NB4 (cell line): Measurements from ENCODE around the gene C16orf87.

Experiments
- DNase-seq: peaks from one replicate; pipeline ENCODE4 v3.0.0; 2010; ENCODE audit warnings: low read depth
- H3K4me3 ChIP-seq: one replicate; pipeline ENCODE4 v1.5.1; 2011; ENCODE audit warnings: mild to moderate bottlenecking, low read depth, low read length, moderate library complexity
- MYC ChIP-seq: IDR thresholded peaks from 2 replicates; pipeline ENCODE4 v1.6.1; 2011; ENCODE audit warnings: low read depth, low read length
- POLR2A ChIP-seq: IDR thresholded peaks from 2 replicates; pipeline ENCODE4 v1.6.1; 2011; ENCODE audit warnings: mild to moderate bottlenecking; ENCODE audit not compliant: insufficient read length; ENCODE audit errors: extremely low read depth
- TF ChIP-seq, protein P1 (sequence below): IDR thresholded peaks from one replicate; pipeline ENCODE4 v1.5.1; 2012; ENCODE audit warnings: low read depth, low read length
- TF ChIP-seq, protein P2 (sequence below): IDR thresholded peaks from 2 replicates; pipeline ENCODE4 v1.6.1; 2011; ENCODE audit warnings: low read depth, low read length

The C16orf87 gene

DNA sequence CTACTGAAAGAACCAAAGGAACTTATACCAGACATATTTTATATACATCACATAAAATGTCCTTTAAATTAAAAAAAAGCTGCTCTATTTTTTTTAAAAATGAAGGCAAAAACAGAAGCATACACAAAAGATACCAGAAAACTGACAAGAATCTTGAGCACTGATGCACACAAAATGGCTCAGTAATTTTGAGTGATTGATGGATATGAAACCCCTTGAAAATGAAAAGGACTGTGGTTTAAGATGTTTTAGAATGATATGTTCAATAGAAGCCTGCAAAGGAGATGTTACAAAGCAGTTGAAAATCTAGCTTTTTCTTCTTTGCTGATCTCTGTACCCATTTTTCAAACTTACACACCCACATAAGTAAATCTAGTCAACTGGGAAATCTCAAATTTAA lies 2.7 kb downstream of the C16orf87 start:
- H3K4me3 ChIP-seq, result peak overlapping the region; percentile 2
- DNase-seq, result no peak
- TF ChIP-seq POLR2A (no peak), MYC (no peak)
- TF ChIP-seq, protein P1, sequence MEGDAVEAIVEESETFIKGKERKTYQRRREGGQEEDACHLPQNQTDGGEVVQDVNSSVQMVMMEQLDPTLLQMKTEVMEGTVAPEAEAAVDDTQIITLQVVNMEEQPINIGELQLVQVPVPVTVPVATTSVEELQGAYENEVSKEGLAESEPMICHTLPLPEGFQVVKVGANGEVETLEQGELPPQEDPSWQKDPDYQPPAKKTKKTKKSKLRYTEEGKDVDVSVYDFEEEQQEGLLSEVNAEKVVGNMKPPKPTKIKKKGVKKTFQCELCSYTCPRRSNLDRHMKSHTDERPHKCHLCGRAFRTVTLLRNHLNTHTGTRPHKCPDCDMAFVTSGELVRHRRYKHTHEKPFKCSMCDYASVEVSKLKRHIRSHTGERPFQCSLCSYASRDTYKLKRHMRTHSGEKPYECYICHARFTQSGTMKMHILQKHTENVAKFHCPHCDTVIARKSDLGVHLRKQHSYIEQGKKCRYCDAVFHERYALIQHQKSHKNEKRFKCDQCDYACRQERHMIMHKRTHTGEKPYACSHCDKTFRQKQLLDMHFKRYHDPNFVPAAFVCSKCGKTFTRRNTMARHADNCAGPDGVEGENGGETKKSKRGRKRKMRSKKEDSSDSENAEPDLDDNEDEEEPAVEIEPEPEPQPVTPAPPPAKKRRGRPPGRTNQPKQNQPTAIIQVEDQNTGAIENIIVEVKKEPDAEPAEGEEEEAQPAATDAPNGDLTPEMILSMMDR, result no peak
- TF ChIP-seq, protein P2, sequence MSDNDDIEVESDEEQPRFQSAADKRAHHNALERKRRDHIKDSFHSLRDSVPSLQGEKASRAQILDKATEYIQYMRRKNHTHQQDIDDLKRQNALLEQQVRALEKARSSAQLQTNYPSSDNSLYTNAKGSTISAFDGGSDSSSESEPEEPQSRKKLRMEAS, result no peak

DNA sequence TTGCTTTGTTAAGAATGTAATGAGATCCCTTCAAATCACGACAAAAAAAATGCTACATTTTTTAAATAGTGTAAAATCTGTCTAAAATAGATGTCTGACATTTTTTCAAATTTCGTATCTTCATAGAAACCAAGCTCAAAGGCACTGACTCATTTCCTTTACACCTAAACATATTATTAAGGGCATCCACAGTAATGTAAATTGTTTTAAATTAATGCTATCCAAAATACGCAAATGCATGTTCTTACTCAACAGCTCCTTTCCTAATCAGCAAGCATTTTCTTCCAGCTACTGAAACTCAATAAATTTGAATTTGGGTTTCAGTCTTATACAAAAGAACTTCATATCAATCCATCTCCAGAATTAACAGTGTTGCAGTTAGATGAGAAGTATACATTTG lies 4.3 kb downstream of the C16orf87 start:
- no peak for DNase-seq
- no peak overlapping the region for H3K4me3 ChIP-seq
- TF ChIP-seq POLR2A (no peak), MYC (no peak)
- TF ChIP-seq, protein P2, result no peak
- TF ChIP-seq, protein P1, result no peak

DNA sequence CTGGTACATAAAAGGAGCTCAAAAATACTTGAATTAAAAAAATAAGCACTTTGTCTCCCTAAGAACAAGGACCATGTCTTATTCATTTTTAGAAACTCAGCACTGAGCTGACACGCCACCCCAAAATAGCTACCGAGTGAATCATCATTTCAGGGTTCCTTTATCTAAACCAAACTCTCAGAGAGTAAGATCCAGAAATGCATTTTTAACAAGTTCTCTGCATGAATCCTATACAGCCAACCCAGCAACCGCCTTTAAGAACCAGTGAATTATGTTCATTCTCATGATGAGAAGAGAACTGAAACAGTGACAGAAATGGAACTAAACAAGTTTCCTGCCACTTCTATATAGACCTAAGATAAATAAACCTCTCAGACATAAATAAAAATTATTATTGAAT lies 8.7 kb downstream of the C16orf87 start:
- H3K4me3 ChIP-seq, result no peak overlapping the region
- no peak for TF ChIP-seq POLR2A
- TF ChIP-seq, protein P1, result no peak
- no peak for TF ChIP-seq MYC
- TF ChIP-seq, protein P2, result no peak
- DNase-seq, result no peak

DNA sequence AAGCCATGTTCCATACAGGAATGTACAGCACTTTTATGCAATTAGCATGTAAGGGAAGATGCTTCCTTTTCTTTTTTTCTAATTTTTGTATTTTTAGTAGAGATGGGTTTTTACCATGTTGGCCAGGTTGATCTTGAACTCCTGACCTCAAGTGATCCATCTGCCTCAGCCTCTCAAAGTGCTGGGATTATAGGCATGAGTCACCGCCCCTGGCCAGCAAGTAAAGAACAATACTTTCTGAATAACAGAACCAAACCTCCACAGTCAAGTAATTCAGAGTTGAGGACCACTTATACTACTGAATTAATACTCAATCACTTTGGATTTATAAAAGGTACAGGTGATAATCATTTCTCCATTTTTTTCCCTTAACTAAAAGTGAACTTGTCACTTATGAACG lies 13.0 kb downstream of the C16orf87 start:
- peak; percentile 22 for DNase-seq
- H3K4me3 ChIP-seq, result no peak overlapping the region
- TF ChIP-seq, protein P1, result no peak
- TF ChIP-seq POLR2A, result no peak
- TF ChIP-seq MYC, result no peak
- TF ChIP-seq, protein P2, result no peak

DNA sequence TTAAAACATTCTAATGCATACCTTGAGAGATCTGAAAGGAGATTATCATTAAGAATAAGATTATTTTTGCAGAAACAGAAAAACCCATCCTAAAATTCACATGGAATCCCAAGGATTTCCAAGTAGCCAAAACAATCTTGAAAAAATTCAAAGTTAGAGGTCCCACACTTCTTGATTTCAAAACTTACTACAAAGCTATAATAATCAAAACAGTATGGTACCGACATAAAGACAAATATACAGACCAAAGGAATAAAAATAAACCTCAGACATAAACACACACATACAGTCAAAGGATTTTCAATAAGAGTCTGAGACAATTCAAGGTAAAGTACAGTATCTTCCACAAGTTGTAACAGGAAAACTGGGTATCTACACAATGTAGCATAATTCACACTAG lies 16.2 kb downstream of the C16orf87 start:
- TF ChIP-seq MYC, result no peak
- TF ChIP-seq, protein P2, result no peak
- TF ChIP-seq, protein P1, result no peak
- TF ChIP-seq POLR2A, result no peak
- H3K4me3 ChIP-seq, result no peak overlapping the region
- no peak for DNase-seq

DNA sequence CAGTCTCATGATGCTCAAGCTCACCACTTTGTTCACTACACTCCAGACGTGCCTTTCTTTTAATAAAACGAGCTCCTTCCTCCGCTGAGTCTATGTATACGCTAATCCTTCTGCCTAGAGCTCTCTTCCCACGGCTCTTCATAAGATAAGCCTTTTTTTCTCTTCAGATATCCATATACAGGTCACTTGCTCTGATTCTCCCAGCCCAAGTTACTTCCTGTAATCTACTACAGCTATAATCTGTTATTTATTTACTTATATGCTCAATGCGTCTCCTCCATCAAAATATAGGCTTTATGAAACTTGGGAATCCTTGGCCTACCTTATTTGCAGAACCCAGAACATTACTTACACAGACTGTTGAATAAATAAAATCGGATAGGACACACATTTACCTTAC lies 17.4 kb downstream of the C16orf87 start:
- no peak for DNase-seq
- TF ChIP-seq, protein P1, result no peak
- TF ChIP-seq MYC (no peak), POLR2A (no peak)
- TF ChIP-seq, protein P2, result no peak
- H3K4me3 ChIP-seq, result no peak overlapping the region
